ENCODE results near the gene MAD1L1. TPM values are rescaled to one million over a fixed set of nuclear protein-coding genes. Genes with fewer than 3 reads are reported as not detected.

Gene MAD1L1
- total RNA-seq, 1 experiment from 2014 or later: 43.8 TPM

DNA sequence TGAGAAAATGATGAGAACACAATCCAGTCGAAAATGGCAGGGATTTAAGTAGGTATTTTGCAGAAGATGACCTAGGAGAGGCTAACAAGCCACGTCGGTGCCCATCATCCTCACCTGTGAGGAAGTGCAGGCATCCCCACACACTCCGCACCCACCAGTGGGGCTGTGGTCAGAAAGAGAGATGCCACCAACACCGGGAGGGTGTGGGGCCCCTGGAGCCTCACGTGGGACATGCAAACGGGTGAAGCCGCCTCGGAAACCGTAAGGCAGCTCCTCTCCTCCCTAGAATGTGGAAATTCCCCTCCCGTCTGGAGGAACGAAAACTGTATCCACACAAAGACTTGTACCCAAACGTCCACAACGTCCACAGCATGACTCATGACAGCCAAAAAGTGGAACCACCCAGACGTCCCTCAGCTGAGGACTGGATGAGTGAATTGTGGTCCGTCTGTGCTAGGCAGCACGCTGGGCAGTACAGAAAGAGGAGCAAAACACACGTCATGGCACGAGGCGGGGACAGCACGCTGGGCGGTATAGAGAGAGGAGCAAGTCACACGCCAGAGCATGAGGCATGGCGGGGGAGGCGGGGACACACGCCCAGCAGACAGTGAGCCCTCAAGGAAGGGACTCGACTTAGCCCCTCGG lies 316.7 kb downstream of the MAD1L1 start:
- CTCF ChIA-PET: no interaction called here
- Mint-ChIP-seq H3K4me3 (no peak overlapping the region), H3K9me3 (no peaks in the 10 kb centered on the region), H3K36me3 (no peaks in the 10 kb centered on the region), H3K4me1 (no peaks in the 10 kb centered on the region), H3K27ac (no peak overlapping the region), H3K27me3 (ENCODE audit: low read depth) (no peaks in the 10 kb centered on the region; the same call in 1 of the 2 replicates)
- ATAC-seq (no peak), DNase-seq (ENCODE audit: low spot score) (no peak)
- TF ChIP-seq CBFB (CRISPR knock-in tag; IDR thresholded peaks at IDR 0.05; ENCODE audit: low read depth) (no peak), ZNF317 (CRISPR knock-in tag; IDR thresholded peaks at IDR 0.05; ENCODE audit: borderline replicate concordance, low read depth) (no peak), JAZF1 (CRISPR knock-in tag; IDR thresholded peaks at IDR 0.05) (no peak), TEAD4 (CRISPR knock-in tag; IDR thresholded peaks at IDR 0.05) (no peak), GABPB1 (CRISPR knock-in tag; IDR thresholded peaks at IDR 0.05) (no peak), RORB (CRISPR knock-in tag; IDR thresholded peaks at IDR 0.05) (no peak), NR2C2 (CRISPR knock-in tag; IDR thresholded peaks at IDR 0.05) (no peak), NR3C1 (CRISPR knock-in tag; conservative IDR thresholded peaks at IDR 0.05; ENCODE audit: low read depth) (no peak), GTF2I (CRISPR knock-in tag; conservative IDR thresholded peaks at IDR 0.05) (no peak), ZNF263 (CRISPR knock-in tag; IDR thresholded peaks at IDR 0.05; ENCODE audit: low read depth) (no peak), ZNF396 (CRISPR knock-in tag; IDR thresholded peaks at IDR 0.05; ENCODE audit: borderline replicate concordance) (no peak)
- TF ChIP-seq, protein P1, sequence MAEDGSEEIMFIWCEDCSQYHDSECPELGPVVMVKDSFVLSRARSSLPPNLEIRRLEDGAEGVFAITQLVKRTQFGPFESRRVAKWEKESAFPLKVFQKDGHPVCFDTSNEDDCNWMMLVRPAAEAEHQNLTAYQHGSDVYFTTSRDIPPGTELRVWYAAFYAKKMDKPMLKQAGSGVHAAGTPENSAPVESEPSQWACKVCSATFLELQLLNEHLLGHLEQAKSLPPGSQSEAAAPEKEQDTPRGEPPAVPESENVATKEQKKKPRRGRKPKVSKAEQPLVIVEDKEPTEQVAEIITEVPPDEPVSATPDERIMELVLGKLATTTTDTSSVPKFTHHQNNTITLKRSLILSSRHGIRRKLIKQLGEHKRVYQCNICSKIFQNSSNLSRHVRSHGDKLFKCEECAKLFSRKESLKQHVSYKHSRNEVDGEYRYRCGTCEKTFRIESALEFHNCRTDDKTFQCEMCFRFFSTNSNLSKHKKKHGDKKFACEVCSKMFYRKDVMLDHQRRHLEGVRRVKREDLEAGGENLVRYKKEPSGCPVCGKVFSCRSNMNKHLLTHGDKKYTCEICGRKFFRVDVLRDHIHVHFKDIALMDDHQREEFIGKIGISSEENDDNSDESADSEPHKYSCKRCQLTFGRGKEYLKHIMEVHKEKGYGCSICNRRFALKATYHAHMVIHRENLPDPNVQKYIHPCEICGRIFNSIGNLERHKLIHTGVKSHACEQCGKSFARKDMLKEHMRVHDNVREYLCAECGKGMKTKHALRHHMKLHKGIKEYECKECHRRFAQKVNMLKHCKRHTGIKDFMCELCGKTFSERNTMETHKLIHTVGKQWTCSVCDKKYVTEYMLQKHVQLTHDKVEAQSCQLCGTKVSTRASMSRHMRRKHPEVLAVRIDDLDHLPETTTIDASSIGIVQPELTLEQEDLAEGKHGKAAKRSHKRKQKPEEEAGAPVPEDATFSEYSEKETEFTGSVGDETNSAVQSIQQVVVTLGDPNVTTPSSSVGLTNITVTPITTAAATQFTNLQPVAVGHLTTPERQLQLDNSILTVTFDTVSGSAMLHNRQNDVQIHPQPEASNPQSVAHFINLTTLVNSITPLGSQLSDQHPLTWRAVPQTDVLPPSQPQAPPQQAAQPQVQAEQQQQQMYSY (CRISPR knock-in tag; IDR thresholded peaks at IDR 0.05): no peak
- TF ChIP-seq, protein P2, sequence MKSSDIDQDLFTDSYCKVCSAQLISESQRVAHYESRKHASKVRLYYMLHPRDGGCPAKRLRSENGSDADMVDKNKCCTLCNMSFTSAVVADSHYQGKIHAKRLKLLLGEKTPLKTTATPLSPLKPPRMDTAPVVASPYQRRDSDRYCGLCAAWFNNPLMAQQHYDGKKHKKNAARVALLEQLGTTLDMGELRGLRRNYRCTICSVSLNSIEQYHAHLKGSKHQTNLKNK (CRISPR knock-in tag; IDR thresholded peaks at IDR 0.05): no peak
- TF ChIP-seq, protein P3, sequence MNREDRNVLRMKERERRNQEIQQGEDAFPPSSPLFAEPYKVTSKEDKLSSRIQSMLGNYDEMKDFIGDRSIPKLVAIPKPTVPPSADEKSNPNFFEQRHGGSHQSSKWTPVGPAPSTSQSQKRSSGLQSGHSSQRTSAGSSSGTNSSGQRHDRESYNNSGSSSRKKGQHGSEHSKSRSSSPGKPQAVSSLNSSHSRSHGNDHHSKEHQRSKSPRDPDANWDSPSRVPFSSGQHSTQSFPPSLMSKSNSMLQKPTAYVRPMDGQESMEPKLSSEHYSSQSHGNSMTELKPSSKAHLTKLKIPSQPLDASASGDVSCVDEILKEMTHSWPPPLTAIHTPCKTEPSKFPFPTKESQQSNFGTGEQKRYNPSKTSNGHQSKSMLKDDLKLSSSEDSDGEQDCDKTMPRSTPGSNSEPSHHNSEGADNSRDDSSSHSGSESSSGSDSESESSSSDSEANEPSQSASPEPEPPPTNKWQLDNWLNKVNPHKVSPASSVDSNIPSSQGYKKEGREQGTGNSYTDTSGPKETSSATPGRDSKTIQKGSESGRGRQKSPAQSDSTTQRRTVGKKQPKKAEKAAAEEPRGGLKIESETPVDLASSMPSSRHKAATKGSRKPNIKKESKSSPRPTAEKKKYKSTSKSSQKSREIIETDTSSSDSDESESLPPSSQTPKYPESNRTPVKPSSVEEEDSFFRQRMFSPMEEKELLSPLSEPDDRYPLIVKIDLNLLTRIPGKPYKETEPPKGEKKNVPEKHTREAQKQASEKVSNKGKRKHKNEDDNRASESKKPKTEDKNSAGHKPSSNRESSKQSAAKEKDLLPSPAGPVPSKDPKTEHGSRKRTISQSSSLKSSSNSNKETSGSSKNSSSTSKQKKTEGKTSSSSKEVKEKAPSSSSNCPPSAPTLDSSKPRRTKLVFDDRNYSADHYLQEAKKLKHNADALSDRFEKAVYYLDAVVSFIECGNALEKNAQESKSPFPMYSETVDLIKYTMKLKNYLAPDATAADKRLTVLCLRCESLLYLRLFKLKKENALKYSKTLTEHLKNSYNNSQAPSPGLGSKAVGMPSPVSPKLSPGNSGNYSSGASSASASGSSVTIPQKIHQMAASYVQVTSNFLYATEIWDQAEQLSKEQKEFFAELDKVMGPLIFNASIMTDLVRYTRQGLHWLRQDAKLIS (CRISPR knock-in tag; IDR thresholded peaks at IDR 0.05; ENCODE audit: borderline replicate concordance): no peak
- TF ChIP-seq, protein P4, sequence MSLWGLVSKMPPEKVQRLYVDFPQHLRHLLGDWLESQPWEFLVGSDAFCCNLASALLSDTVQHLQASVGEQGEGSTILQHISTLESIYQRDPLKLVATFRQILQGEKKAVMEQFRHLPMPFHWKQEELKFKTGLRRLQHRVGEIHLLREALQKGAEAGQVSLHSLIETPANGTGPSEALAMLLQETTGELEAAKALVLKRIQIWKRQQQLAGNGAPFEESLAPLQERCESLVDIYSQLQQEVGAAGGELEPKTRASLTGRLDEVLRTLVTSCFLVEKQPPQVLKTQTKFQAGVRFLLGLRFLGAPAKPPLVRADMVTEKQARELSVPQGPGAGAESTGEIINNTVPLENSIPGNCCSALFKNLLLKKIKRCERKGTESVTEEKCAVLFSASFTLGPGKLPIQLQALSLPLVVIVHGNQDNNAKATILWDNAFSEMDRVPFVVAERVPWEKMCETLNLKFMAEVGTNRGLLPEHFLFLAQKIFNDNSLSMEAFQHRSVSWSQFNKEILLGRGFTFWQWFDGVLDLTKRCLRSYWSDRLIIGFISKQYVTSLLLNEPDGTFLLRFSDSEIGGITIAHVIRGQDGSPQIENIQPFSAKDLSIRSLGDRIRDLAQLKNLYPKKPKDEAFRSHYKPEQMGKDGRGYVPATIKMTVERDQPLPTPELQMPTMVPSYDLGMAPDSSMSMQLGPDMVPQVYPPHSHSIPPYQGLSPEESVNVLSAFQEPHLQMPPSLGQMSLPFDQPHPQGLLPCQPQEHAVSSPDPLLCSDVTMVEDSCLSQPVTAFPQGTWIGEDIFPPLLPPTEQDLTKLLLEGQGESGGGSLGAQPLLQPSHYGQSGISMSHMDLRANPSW (CRISPR knock-in tag; conservative IDR thresholded peaks at IDR 0.05; ENCODE audit: low read depth): no peak
- TF ChIP-seq, protein P5, sequence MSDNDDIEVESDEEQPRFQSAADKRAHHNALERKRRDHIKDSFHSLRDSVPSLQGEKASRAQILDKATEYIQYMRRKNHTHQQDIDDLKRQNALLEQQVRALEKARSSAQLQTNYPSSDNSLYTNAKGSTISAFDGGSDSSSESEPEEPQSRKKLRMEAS (CRISPR knock-in tag; IDR thresholded peaks at IDR 0.05): no peak
- TF ChIP-seq, protein P6, sequence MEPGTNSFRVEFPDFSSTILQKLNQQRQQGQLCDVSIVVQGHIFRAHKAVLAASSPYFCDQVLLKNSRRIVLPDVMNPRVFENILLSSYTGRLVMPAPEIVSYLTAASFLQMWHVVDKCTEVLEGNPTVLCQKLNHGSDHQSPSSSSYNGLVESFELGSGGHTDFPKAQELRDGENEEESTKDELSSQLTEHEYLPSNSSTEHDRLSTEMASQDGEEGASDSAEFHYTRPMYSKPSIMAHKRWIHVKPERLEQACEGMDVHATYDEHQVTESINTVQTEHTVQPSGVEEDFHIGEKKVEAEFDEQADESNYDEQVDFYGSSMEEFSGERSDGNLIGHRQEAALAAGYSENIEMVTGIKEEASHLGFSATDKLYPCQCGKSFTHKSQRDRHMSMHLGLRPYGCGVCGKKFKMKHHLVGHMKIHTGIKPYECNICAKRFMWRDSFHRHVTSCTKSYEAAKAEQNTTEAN (CRISPR knock-in tag; IDR thresholded peaks at IDR 0.05): no peak
- TF ChIP-seq, protein P7, sequence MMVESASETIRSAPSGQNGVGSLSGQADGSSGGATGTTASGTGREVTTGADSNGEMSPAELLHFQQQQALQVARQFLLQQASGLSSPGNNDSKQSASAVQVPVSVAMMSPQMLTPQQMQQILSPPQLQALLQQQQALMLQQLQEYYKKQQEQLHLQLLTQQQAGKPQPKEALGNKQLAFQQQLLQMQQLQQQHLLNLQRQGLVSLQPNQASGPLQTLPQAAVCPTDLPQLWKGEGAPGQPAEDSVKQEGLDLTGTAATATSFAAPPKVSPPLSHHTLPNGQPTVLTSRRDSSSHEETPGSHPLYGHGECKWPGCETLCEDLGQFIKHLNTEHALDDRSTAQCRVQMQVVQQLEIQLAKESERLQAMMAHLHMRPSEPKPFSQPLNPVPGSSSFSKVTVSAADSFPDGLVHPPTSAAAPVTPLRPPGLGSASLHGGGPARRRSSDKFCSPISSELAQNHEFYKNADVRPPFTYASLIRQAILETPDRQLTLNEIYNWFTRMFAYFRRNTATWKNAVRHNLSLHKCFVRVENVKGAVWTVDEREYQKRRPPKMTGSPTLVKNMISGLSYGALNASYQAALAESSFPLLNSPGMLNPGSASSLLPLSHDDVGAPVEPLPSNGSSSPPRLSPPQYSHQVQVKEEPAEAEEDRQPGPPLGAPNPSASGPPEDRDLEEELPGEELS (CRISPR knock-in tag; IDR thresholded peaks at IDR 0.05): no peak
- TF ChIP-seq, protein P8, sequence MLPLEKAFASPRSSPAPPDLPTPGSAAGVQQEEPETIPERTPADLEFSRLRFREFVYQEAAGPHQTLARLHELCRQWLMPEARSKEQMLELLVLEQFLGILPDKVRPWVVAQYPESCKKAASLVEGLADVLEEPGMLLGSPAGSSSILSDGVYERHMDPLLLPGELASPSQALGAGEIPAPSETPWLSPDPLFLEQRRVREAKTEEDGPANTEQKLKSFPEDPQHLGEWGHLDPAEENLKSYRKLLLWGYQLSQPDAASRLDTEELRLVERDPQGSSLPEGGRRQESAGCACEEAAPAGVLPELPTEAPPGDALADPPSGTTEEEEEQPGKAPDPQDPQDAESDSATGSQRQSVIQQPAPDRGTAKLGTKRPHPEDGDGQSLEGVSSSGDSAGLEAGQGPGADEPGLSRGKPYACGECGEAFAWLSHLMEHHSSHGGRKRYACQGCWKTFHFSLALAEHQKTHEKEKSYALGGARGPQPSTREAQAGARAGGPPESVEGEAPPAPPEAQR (CRISPR knock-in tag; IDR thresholded peaks at IDR 0.05): no peak
- POLR2A ChIA-PET: no interaction called here
